Breast epithelium (tissue), 4 donors: Measurements from ENCODE around the gene PLSCR2. TPM values are rescaled to one million over a fixed set of nuclear protein-coding genes. Genes with fewer than 3 reads are reported as not detected.

Source experiments
- DNase-seq, 2 donors: peaks; one replicate each; pipeline ENCODE4 v3.0.0-alpha.2; 2019; ENCODE audit warnings: low spot score in 2 of 2
- H3K27ac ChIP-seq, 2 donors: fragments of 200-600 bp; sonication (generic) in 1 of 2; one replicate each; pipeline ENCODE4 v1.5.1; 2016 to 2019; ENCODE audit warnings: mild to moderate bottlenecking in 1 of 2
- H3K27me3 ChIP-seq, 2 donors: fragments of 200-600 bp; sonication (generic) in 1 of 2; one replicate each; pipeline versions ENCODE4 v1.5.1 to v1.6.0; 2017 to 2019; ENCODE audit warnings: control low read depth in 1 of 2, mild to moderate bottlenecking in 1 of 2
- H3K36me3 ChIP-seq: fragments of 200-600 bp; one replicate; pipeline ENCODE4 v1.5.1; 2019
- H3K4me1 ChIP-seq, 2 donors: fragments of 200-600 bp; sonication (generic); one replicate each; pipeline ENCODE4 v1.5.1; 2016 to 2019; ENCODE audit warnings: control low read depth in 1 of 2
- H3K4me3 ChIP-seq, 3 donors: fragments of 200-600 bp; sonication (generic); 1 replicate in 2 of 3; 2 replicates in 1 of 3; pipeline ENCODE4 v1.5.1; 2016 to 2019; ENCODE audit warnings: mild to moderate bottlenecking in 3 of 3, moderate library complexity in 2 of 3
- H3K9me3 ChIP-seq, 2 donors: fragments of 200-600 bp; sonication (generic) in 1 of 2; one replicate each; pipeline ENCODE4 v1.5.1; 2016 to 2019; ENCODE audit warnings: control low read depth in 1 of 2
- POLR2A ChIP-seq: fragments of 450-650 bp; IDR thresholded peaks from one replicate; pipeline ENCODE4 v1.6.1; 2016; ENCODE audit warnings: antibody characterized with exemption, mild to moderate bottlenecking, moderate library complexity
- POLR2AphosphoS5 ChIP-seq, 3 donors: sonication (generic); formaldehyde crosslinking; IDR thresholded peaks; one replicate each; pipeline ENCODE4 v1.6.1; 2017; ENCODE audit warnings: antibody characterized with exemption in 3 of 3
- intact Hi-C: fragments of 100-400 bp; cut with DNase I; formaldehyde crosslinking; loops from one replicate; pipeline ENCODE4 v1.15.1; 2023; ENCODE audit warnings: low total_unique reads
- total RNA-seq, 3 donors: library from RNA; depleted of rRNA; stranded (reverse); fragments of >200 nt; gene quantifications; one replicate each; pipeline ENCODE4 v1.1.0, GENCODE V29; 2016
- TF ChIP-seq, protein P1 (sequence below), 3 donors: fragments of 450-650 bp; IDR thresholded peaks; one replicate each; pipeline ENCODE4 v1.5.1; 2016 to 2017; ENCODE audit warnings: antibody characterized with exemption in 3 of 3, mild to moderate bottlenecking in 3 of 3, moderate library complexity in 3 of 3

Gene PLSCR2
- total RNA-seq, 3 donors from 2014 or later = 0.73 to 2.0 TPM; not detected in 1

GRCh38 chr3:146403792-146404191 is 65.6 kb downstream of the PLSCR2 start:
- Histone ChIP-seq H3K9me3 (no peaks in the 10 kb centered on the region), H3K27ac (no peak overlapping the region), H3K4me1 (no peaks in the 10 kb centered on the region), H3K4me3 (no peak overlapping the region), H3K27me3 (no peaks in the 10 kb centered on the region), H3K36me3 (no peaks in the 10 kb centered on the region)
- intact Hi-C loops = no loop called here
- TF ChIP-seq, protein P1, sequence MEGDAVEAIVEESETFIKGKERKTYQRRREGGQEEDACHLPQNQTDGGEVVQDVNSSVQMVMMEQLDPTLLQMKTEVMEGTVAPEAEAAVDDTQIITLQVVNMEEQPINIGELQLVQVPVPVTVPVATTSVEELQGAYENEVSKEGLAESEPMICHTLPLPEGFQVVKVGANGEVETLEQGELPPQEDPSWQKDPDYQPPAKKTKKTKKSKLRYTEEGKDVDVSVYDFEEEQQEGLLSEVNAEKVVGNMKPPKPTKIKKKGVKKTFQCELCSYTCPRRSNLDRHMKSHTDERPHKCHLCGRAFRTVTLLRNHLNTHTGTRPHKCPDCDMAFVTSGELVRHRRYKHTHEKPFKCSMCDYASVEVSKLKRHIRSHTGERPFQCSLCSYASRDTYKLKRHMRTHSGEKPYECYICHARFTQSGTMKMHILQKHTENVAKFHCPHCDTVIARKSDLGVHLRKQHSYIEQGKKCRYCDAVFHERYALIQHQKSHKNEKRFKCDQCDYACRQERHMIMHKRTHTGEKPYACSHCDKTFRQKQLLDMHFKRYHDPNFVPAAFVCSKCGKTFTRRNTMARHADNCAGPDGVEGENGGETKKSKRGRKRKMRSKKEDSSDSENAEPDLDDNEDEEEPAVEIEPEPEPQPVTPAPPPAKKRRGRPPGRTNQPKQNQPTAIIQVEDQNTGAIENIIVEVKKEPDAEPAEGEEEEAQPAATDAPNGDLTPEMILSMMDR (IDR thresholded peaks at IDR 0.05) = no peak
- TF ChIP-seq POLR2A = no peak
- TF ChIP-seq POLR2AphosphoS5 (IDR thresholded peaks at IDR 0.05) = no peak
- DNase-seq = no peak

GRCh38 chr3:146396792-146397191 is 72.6 kb downstream of the PLSCR2 start:
- H3K36me3 ChIP-seq = no peaks in the 10 kb centered on the region
- H3K4me1 ChIP-seq = no peaks in the 10 kb centered on the region
- intact Hi-C loops = no loop called here
- DNase-seq = no peak
- H3K4me3 ChIP-seq = no peak overlapping the region
- no peaks in the 10 kb centered on the region for H3K9me3 ChIP-seq
- H3K27ac ChIP-seq = no peak overlapping the region
- H3K27me3 ChIP-seq = no peaks in the 10 kb centered on the region
- TF ChIP-seq POLR2A (no peak), POLR2AphosphoS5 (IDR thresholded peaks at IDR 0.05) (no peak)
- TF ChIP-seq, protein P1 (IDR thresholded peaks at IDR 0.05) = no peak

- no peaks in the 10 kb centered on the region for H3K27me3 ChIP-seq
- intact Hi-C loops = no loop called here
Observed at GRCh38 chr3:146395164-146395563, 74.2 kb downstream of the PLSCR2 start.

DNA sequence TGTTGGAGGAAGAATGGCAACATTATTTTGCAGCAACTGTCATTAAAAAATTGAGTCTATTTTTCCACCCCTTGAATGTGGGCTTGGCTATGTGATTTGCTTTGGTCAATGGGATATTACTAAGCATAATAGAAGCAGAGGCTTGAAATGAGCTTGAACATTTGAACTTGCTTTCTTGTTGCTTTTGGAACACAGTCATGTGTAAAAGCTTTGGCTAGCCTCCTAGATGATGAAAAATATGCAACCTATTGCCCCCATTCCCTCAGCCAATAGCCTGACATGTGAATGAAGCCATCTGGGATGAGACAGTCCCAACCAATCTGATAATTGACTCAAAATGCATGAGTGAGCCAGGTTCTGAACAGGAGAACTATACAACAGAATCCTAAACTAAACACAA is 78.4 kb downstream of the PLSCR2 start:
- Histone ChIP-seq H3K4me1 (no peaks in the 10 kb centered on the region), H3K9me3 (no peaks in the 10 kb centered on the region), H3K27ac (no peak overlapping the region), H3K27me3 (no peaks in the 10 kb centered on the region), H3K36me3 (no peaks in the 10 kb centered on the region), H3K4me3 (no peak overlapping the region)
- TF ChIP-seq, protein P1 (IDR thresholded peaks at IDR 0.05) = no peak
- TF ChIP-seq POLR2A = no peak
- TF ChIP-seq POLR2AphosphoS5 (IDR thresholded peaks at IDR 0.05) = no peak
- intact Hi-C loops = no loop called here
- no peak for DNase-seq

More at GRCh38 chr3:146395164-146395563, 74.2 kb downstream of the PLSCR2 start:
- H3K9me3 ChIP-seq = no peaks in the 10 kb centered on the region
- no peak overlapping the region for H3K4me3 ChIP-seq
- no peak for DNase-seq
- no peak overlapping the region for H3K27ac ChIP-seq
- H3K4me1 ChIP-seq = no peaks in the 10 kb centered on the region
- TF ChIP-seq, protein P1 (IDR thresholded peaks at IDR 0.05) = no peak
- H3K36me3 ChIP-seq = no peaks in the 10 kb centered on the region

GRCh38 chr3:146390006-146390772 is 79.2 kb downstream of the PLSCR2 start:
- no peaks in the 10 kb centered on the region for H3K9me3 ChIP-seq
- intact Hi-C loops = no loop called here
- no peaks in the 10 kb centered on the region for H3K4me1 ChIP-seq
- no peak overlapping the region for H3K4me3 ChIP-seq
- DNase-seq = no peak
- no peaks in the 10 kb centered on the region for H3K27me3 ChIP-seq
- no peaks in the 10 kb centered on the region for H3K36me3 ChIP-seq
- H3K27ac ChIP-seq = no peak overlapping the region
- TF ChIP-seq POLR2AphosphoS5 (IDR thresholded peaks at IDR 0.05) (no peak), POLR2A (no peak)
- TF ChIP-seq, protein P1 (IDR thresholded peaks at IDR 0.05) = no peak
